MG63 (cell line): ENCODE results near the gene CDC25A. TPM values are rescaled to one million over a fixed set of nuclear protein-coding genes. Genes with fewer than 3 reads are reported as not detected.
"Not testable (repeated sequence)": the region's sequence is repeated elsewhere in the genome, so short reads cannot be mapped to it uniquely, and the experiment has no call there.

Experiments used
- DNase-seq: peaks from one replicate; pipeline ENCODE4 v3.0.0-alpha.2; 2020
- H3K27me3 ChIP-seq: fragments of 250-450 bp; sonication (Bioruptor Pico); 2 replicates; pipeline ENCODE4 v1.5.1; 2020; ENCODE audit warnings: mild to moderate bottlenecking, moderate library complexity
- H3K36me3 ChIP-seq: fragments of 250-450 bp; sonication (Bioruptor Pico); 2 replicates; pipeline ENCODE4 v1.5.1; 2020; ENCODE audit warnings: mild to moderate bottlenecking, moderate library complexity
- H3K4me3 ChIP-seq: fragments of 250-450 bp; sonication (Bioruptor Pico); 2 replicates; pipeline ENCODE4 v1.5.1; 2020; ENCODE audit warnings: mild to moderate bottlenecking, moderate library complexity
- H3K9me3 ChIP-seq: fragments of 250-450 bp; sonication (Bioruptor Pico); 2 replicates; pipeline ENCODE4 v1.5.1; 2020; ENCODE audit warnings: mild to moderate bottlenecking, moderate library complexity
- total RNA-seq: library from RNA; depleted of rRNA; stranded (reverse); fragments of >200 nt; shearing (Covaris generic); gene quantifications from 2 replicates; pipeline ENCODE4 v1.2.3, GENCODE V29; 2014; ENCODE audit warnings: low replicate concordance

Gene CDC25A
- total RNA-seq, 1 experiment from 2014 or later = 11.2 TPM

DNA sequence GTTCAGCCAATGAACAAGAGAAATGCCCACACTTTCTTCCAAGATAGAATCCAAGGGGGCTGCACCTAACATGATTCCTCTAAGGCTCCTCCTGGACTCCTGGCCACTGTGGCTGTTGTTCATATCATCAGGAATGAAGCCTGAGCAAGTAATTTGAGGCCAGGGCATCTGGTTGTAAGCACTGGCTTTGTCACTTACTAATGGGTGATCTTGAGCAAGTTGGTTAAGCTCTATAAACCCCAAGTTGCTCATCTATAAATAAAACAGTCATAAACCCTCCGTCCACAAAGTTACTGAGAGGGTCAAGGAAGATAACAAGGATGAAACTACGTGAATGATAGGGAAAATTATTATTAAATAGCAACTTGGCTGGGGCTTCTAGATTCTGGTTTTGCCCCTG is 58.3 kb downstream of the CDC25A start:
- no peak for DNase-seq
- no peaks in the 10 kb centered on the region for H3K36me3 ChIP-seq
- H3K4me3 ChIP-seq = no peak overlapping the region
- H3K9me3 ChIP-seq = no peaks in the 10 kb centered on the region
- no peaks in the 10 kb centered on the region for H3K27me3 ChIP-seq

GRCh38 chr3:48128774-48129173 is 59.4 kb downstream of the CDC25A start:
- Histone ChIP-seq H3K36me3 (no peaks in the 10 kb centered on the region), H3K9me3 (no peaks in the 10 kb centered on the region), H3K4me3 (no peak overlapping the region), H3K27me3 (no peaks in the 10 kb centered on the region)
- DNase-seq = no peak

GRCh38 chr3:48125886-48126622 is 62.2 kb downstream of the CDC25A start:
- Histone ChIP-seq H3K4me3 (no peak overlapping the region), H3K36me3 (no peaks in the 10 kb centered on the region), H3K9me3 (no peaks in the 10 kb centered on the region), H3K27me3 (no peaks in the 10 kb centered on the region)
- DNase-seq = no peak

DNA sequence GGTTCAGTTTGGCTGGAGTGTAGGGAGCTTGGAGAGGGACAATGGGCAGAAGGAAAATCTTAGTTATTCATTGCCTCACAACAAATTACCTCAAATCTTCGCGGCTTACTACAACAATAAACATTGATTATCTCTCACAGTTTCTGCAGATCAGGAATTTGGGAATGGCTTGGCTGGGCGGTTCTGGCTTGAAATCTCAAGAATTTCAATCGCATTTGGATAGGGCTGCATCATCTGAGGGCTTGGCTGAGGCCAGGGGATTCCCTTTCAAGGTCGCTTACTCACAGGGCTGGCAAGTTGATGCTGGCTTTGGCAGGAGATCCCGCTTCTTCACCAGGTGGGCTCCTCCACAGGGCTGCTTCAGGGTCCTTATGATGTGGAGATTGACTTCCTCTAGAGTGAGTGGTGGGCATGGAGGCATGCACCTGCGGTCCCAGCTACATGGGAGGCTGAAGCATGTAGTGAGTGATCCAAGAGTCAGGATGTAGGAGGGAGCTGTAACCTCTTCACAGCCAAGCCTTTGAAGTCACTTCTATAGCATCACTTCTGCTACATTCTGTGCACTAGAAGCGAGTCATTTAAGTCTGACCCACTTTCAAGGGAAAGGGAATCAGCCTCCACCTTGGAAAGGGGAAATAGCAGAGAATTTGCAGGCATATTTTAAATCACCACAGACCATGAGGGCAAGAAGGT is 63.1 kb downstream of the CDC25A start:
- Histone ChIP-seq H3K36me3 (no peaks in the 10 kb centered on the region), H3K27me3 (no peaks in the 10 kb centered on the region), H3K9me3 (no peaks in the 10 kb centered on the region), H3K4me3 (no peak overlapping the region)
- peak; percentile 88 for DNase-seq

DNA sequence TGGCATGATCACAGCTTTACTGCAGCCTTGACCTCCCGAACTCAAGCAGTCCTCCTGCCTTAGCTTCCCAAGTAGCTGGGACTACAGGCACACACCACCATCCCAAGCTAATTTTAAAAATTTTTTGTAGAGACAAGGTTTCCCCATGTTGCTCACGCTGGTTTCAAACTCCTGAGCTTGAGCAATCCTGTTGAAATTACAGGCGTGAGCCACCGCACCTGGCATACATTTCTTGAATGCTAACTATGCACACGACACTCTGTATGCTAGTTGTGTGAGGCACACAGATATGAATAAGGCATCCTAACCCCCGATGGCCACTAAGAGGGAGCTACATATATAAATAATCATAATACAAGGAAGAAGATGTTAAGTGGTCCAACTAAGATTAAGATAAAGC is 64.9 kb downstream of the CDC25A start:
- no peaks in the 10 kb centered on the region for H3K27me3 ChIP-seq
- no peak for DNase-seq
- H3K36me3 ChIP-seq = no peaks in the 10 kb centered on the region
- no peaks in the 10 kb centered on the region for H3K9me3 ChIP-seq
- no peak overlapping the region for H3K4me3 ChIP-seq

DNA sequence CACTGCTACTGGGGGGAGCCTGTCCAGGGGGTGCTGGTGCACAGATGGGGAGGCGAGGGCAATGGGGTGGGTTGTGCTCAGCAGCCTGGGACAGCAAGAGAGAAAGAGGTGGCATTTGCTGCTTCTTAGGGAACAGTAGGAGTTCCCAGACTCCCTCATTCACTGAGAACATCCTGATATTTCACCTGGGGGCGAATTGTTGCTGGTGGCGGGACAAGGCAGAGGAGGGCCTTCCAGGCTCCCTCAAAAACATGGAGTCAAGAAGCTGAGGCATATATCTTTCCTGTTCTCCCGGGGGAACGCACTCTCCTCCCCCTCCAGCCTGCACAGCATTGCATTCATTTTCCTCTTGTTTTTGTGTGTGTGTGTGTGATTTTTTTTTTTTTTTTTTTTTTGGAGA is 65.7 kb downstream of the CDC25A start:
- Histone ChIP-seq H3K9me3 (no peaks in the 10 kb centered on the region), H3K4me3 (no peak overlapping the region), H3K36me3 (no peaks in the 10 kb centered on the region), H3K27me3 (no peaks in the 10 kb centered on the region)
- no peak for DNase-seq

DNA sequence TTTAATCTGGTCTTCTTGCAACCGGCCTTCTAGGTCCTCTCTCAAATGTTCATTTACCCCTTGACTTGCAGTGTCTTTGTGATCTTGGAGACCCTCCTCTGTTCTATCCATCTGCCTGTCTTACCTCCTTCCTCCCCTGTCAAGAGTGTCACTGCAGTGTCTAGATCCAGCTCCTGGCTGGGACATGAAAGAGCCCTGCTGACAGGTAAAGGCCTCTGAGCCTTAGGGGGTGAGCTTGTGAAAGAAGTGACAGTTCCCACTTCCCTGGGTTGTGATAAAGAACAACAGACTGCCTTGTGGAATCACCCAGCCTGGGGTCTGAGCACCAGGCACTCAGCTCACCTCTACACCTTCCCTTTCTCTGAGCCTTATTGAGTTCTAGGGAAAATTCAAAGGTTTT is 68.0 kb downstream of the CDC25A start:
- no peaks in the 10 kb centered on the region for H3K9me3 ChIP-seq
- no peaks in the 10 kb centered on the region for H3K27me3 ChIP-seq
- no peaks in the 10 kb centered on the region for H3K36me3 ChIP-seq
- no peak overlapping the region for H3K4me3 ChIP-seq
- no peak for DNase-seq

- H3K36me3 ChIP-seq = no peaks in the 10 kb centered on the region
- no peaks in the 10 kb centered on the region for H3K9me3 ChIP-seq
- H3K4me3 ChIP-seq = no peak overlapping the region
- DNase-seq = peak; percentile 67
- H3K27me3 ChIP-seq = no peaks in the 10 kb centered on the region
Observed at GRCh38 chr3:48119505-48120193, 68.6 kb downstream of the CDC25A start.

DNA sequence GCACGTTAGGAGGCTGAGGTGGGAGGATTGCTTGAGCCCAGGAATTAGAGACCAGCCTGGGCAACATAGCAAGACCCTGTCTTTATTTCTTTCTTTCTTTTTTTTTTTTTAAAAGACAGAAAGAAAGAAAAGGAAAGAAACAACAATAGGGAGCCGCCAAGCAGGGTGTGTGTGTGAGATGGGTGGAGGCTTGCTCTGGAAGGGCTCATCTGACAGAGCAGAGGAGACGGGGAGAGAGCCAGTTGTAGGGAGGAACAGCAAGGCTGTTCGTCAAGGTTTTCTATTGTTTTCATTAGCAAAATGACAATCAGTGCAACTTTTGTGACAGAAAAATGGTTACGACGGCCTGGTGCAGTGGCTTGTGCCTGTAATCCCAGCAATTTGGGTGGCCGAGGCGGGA is 69.3 kb downstream of the CDC25A start:
- Histone ChIP-seq H3K4me3 (no peak overlapping the region), H3K36me3 (no peaks in the 10 kb centered on the region), H3K27me3 (no peaks in the 10 kb centered on the region), H3K9me3 (no peaks in the 10 kb centered on the region)
- DNase-seq = no peak

GRCh38 chr3:48118322-48118721 is 69.9 kb downstream of the CDC25A start:
- H3K36me3 ChIP-seq = no peaks in the 10 kb centered on the region
- no peak for DNase-seq
- no peak overlapping the region for H3K4me3 ChIP-seq
- no peaks in the 10 kb centered on the region for H3K27me3 ChIP-seq
- no peaks in the 10 kb centered on the region for H3K9me3 ChIP-seq

GRCh38 chr3:48112813-48113212 is 75.4 kb downstream of the CDC25A start:
- H3K36me3 ChIP-seq = no peaks in the 10 kb centered on the region
- no peaks in the 10 kb centered on the region for H3K27me3 ChIP-seq
- H3K4me3 ChIP-seq = no peak overlapping the region
- DNase-seq = no peak
- no peaks in the 10 kb centered on the region for H3K9me3 ChIP-seq

DNA sequence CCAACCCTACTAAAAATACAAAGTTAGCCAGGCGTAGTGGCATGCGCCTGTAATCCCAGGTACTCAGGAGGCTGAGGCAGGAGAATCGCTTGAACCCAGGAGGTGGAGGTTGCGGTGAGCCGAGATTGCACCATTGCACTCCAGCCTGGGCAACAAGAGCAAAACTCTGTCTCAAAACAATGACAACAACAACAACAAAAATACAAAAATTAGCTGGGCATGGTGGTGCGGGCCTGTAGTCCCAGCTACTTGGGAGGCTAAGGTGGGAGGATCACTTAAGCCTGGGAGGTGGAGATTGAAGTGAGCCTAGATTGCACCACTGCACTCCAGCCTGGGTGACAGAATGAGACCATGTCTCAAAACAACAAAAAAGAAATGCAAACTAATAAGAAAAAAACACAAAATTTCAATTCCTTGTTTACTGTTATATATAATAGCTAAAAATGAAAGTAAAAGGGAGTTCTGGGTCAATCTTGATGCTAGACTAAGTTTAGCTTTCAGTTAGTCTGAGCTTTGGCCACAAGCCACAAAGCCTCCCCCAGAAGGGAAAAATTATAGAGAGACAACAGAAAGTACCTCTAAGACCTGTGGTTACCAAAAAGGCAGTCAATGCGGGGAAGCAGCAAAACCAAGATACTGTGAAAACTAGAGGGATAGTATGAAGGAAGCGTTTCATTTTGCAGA is 76.0 kb downstream of the CDC25A start:
- not testable (repeated sequence) for H3K4me3 ChIP-seq, H3K27me3 ChIP-seq, H3K9me3 ChIP-seq, H3K36me3 ChIP-seq, DNase-seq

- Histone ChIP-seq H3K9me3 (no peaks in the 10 kb centered on the region), H3K27me3 (no peaks in the 10 kb centered on the region), H3K36me3 (no peaks in the 10 kb centered on the region), H3K4me3 (no peak overlapping the region)
- no peak for DNase-seq
Observed at GRCh38 chr3:48110463-48110862, 77.8 kb downstream of the CDC25A start.

- H3K36me3 ChIP-seq = no peaks in the 10 kb centered on the region
- DNase-seq = no peak
Observed at GRCh38 chr3:48107227-48107626, 81.0 kb downstream of the CDC25A start.

More at GRCh38 chr3:48107227-48107626, 81.0 kb downstream of the CDC25A start:
- Histone ChIP-seq H3K4me3 (no peak overlapping the region), H3K9me3 (no peaks in the 10 kb centered on the region), H3K27me3 (no peaks in the 10 kb centered on the region)
